ENCODE measurements around the gene ITGB7.

GRCh38 chr12:53171725-53172329 lies 35.2 kb downstream of the ITGB7 start:
- TF ChIP-seq CTCF (IDR thresholded peaks at IDR 0.05) (no peak), CREB1 (CRISPR knock-in tag; IDR thresholded peaks at IDR 0.05) (no peak)

Data from WTC11 (cell line).